ENCODE data around the gene BMI1.
"Not testable (repeated sequence)": the region's sequence is repeated elsewhere in the genome, so short reads cannot be mapped to it uniquely, and the experiment has no call there.

BMI1 gene

GRCh38 chr10:22320591-22321155 is at the start of gene BMI1:
TSS of gene BMI1 (plus strand) at chr10:22321099. CDS start at chr10:22326450, 5,351 bp downstream.
- peak in 50 of 51 donors; percentile 44 to 93 (median 76) for DNase-seq

- DNase-seq, result no peak
Observed at GRCh38 chr10:22271786-22272185, 49.1 kb upstream of the BMI1 start.

- DNase-seq, result no peak
Observed at GRCh38 chr10:22278441-22278782, 42.5 kb upstream of the BMI1 start.

- DNase-seq, result no peak
Observed at GRCh38 chr10:22280078-22280477, 40.8 kb upstream of the BMI1 start.

- peak in 1 of 51 donors; percentile 7 for DNase-seq
Observed at GRCh38 chr10:22285130-22285529, 35.8 kb upstream of the BMI1 start.

DNA sequence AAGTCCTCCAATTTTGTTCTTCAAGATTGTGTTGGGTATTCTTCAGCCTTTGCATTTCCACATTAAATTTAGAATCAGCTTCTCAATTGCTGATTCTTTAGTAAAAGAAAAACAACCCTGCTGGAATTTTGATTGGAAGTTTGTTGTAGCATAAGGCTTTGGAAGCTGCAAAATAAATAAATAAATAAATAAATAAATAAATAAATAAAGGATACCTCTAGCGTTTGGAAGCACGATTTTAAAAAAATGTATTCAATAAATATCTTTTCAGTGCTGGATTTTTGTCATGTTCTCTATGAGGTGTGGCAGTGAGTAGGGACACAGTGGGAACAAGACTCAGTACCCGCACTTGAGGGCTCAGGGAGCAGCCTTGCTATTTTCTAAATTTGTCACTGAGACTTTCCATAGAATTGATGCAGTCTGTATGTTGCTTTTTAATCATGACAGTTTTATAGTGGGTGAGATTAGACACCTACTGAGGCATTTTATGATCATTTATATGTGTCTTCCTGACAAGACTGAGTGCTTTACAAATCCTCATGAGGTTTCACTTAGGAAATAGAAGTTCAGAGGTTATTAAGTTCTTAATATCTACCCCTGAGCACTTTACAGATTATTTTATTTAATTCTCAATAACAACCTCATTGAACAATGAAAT is 27.0 kb upstream of the BMI1 start:
- DNase-seq, result no peak

- DNase-seq, result no peak
Observed at GRCh38 chr10:22294694-22295093, 26.2 kb upstream of the BMI1 start.

DNA sequence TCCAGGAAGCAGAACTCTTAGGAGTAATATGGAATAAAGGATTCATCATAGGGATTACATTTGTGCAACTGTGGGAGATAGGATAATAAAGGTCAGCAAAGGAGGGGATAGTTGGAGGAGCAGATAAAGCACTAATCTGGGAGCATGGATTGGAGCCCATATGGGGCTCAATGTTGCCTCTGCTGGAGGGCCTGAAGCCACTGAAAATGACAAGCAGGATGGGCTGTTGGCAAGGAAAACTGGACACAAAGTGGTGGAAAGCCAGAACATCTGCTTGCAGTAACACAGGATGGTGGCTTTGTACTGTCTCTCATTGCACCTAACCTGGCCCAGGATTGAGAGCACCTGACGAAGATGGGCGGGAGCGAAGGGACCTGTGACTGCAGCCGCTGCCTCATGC is 19.7 kb upstream of the BMI1 start:
- no peak for DNase-seq

DNA sequence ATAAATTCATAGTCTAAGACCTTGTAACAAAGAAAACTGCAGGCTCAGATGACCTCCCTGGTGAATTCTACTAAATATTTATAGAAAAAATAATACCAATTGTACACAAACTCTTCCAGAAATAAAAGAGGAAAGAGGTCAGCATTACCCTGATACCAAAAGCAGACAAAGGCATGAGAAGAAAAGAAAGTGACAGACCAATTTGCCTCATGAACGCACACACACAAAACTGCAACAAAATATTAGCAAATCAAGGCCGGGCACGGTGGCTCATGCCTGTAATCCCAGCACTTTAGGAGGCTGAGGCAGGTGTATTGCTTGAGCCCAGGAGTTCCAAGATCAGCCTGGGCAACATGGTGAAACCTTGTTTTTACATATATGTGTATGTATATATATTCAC is 17.4 kb upstream of the BMI1 start:
- DNase-seq, result no peak

GRCh38 chr10:22305721-22306120 is 15.2 kb upstream of the BMI1 start:
- DNase-seq, result no peak

DNA sequence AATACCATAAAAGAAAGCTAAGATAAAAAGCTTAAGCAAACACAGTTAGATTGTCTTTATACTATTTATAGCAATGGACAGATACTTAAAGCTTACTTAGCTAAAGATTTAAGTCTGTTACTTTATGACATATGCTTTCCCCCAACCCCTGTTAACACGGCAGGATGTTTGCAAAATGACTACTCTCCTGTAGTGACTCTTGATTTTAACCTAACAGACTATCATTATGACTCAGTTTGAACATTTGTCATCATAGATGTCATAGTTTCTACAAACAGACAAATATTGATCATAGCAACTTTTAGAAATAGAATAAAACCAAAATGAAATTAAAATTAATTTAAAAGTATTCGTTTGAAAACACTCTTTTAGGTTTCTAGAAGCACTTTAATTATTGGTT is 12.5 kb upstream of the BMI1 start:
- no peak for DNase-seq

- no peak for DNase-seq
Observed at GRCh38 chr10:22309180-22310000, 11.5 kb upstream of the BMI1 start.

GRCh38 chr10:22310012-22310411 is 10.9 kb upstream of the BMI1 start:
- not testable (repeated sequence) for DNase-seq

- DNase-seq, result no peak
Observed at GRCh38 chr10:22310928-22311327, 10.0 kb upstream of the BMI1 start.

DNA sequence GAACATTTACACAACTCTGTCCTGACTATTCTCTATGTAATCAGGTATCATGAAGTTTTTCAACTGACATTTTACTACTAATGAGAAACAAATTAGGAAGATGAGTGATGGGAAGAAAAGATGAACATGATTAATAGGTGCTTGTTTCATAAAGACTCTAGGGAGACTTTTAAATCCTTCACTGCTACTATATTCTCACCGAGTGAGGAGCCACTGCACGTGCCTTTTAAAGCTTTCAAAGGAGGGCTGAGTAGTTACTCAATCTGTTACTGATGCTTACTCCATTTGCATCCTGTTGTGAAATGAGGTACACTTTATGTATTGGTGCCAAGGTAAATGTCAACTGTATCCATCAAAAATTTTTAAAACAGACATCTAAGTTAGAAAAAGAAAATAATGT is 6.0 kb upstream of the BMI1 start:
- DNase-seq, result no peak

GRCh38 chr10:22315455-22316285 is 5.2 kb upstream of the BMI1 start:
- DNase-seq, result peak in 6 of 51 donors; percentile 63 to 84 (median 80)

GRCh38 chr10:22316286-22317075 is 4.4 kb upstream of the BMI1 start, which contains the start of gene COMMD3:
TSS of gene COMMD3 (plus strand) at chr10:22316388. CDS start at chr10:22316418, 30 bp downstream.
- peak; percentile 48 to 94 (median 82) for DNase-seq

DNA sequence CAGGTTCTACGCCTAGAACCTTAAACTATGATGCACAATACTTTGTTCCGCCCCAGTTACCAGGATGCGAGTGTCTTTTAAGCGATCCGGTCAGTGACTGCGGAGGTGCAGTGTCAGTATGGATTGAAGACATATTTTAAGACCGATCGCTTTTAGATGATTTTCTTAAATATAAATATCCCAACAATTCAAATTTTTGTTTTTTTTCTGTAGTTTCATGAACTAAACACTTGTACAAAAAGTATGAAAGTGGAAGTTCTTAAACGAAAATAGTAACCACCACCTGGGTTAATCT is 3.9 kb upstream of the BMI1 start:
- no peak for DNase-seq

- DNase-seq, result no peak
Observed at GRCh38 chr10:22317771-22318565, 2.9 kb upstream of the BMI1 start.

GRCh38 chr10:22318772-22319171 is 2.1 kb upstream of the BMI1 start:
- no peak for DNase-seq
